HepG2 (cell line): ENCODE results near the gene HLA-DPB1. TPM values are rescaled to one million over a fixed set of nuclear protein-coding genes. Genes with fewer than 3 reads are reported as not detected.

Experiments
- ATAC-seq: fragments of 200-7000 bp; cut with Tn5 transposase; 3 replicates; pipeline ENCODE4 v1.9.1; 2020; ENCODE audit warnings: mild to moderate bottlenecking, moderate library complexity
- BruUV-seq: library from RNA; stranded (reverse); fragments of 400-500 nt; replicated peaks from 2 replicates; lab custom pipeline; 2021; lab: Mats Ljungman, UMichigan
- CTCF ChIA-PET: fragments of 300-600 bp; formaldehyde crosslinking; extraction: SDS; loops from one replicate; lab custom pipeline; 2021; ENCODE audit warnings: low total read pairs, inconsistent platforms, low intra/inter-chr PET ratio; lab: Yijun Ruan, JAX
- POLR2A ChIA-PET: fragments of 350-600 bp; sonication (Branson Sonifier 250); formaldehyde crosslinking; loops from one replicate; lab custom pipeline; 2020; ENCODE audit warnings: antibody characterized with exemption, inconsistent platforms; lab: Yijun Ruan, JAX
- DNase-seq: peaks from one replicate; pipeline ENCODE4 v3.0.0-alpha.2; 2015; ENCODE audit warnings: low spot score
- FAIRE-seq: peaks from 3 replicates; lab custom pipeline; 2011; peaks lifted over from hg19 to GRCh38; lab: Jason Lieb, UNC
- H2AFZ ChIP-seq: one replicate; pipeline ENCODE4 v1.6.1; 2011; ENCODE audit warnings: low read length, inconsistent platforms
- H3K27ac ChIP-seq: fragments of 300-600 bp; 3 replicates; pipeline ENCODE4 v1.8.0; 2011; ENCODE audit warnings: mixed run types, mild to moderate bottlenecking, mixed read lengths, low read length, inconsistent platforms; ENCODE audit not compliant: insufficient read depth; ENCODE audit errors: extremely low read length
- H3K27me3 ChIP-seq, 2 experiments: fragments of 200-600 bp in 1 of 2; 2 replicates in 1 of 2; 3 replicates in 1 of 2; pipeline versions ENCODE4 v1.6.0 to v1.8.0; 2011; ENCODE audit warnings: low read length in 2 of 2, mild to moderate bottlenecking in 2 of 2, moderate library complexity in 2 of 2, inconsistent platforms in 1 of 2; ENCODE audit not compliant: insufficient read depth in 2 of 2, control insufficient read depth in 1 of 2
- H3K36me3 ChIP-seq, 2 experiments: fragments of 200-600 bp in 1 of 2; replicated peaks in 1 of 2; 2 replicates in 1 of 2; 3 replicates in 1 of 2; pipeline versions ENCODE4 v1.5.1 to v1.8.0; 2011; ENCODE audit warnings: low read length in 2 of 2, inconsistent platforms in 1 of 2; ENCODE audit not compliant: insufficient read depth in 2 of 2, control insufficient read depth in 1 of 2
- H3K4me1 ChIP-seq: 2 replicates; pipeline ENCODE4 v1.5.1; 2012; ENCODE audit warnings: low read length, inconsistent platforms; ENCODE audit not compliant: insufficient read depth
- H3K4me2 ChIP-seq: 2 replicates; pipeline ENCODE4 v1.6.0; 2011; ENCODE audit warnings: low read depth, low read length, inconsistent platforms
- H3K4me3 ChIP-seq, 3 experiments: fragments of 200-600 bp in 1 of 3; sonication (generic), shearing (Covaris generic) in 1 of 3; replicated peaks in 1 of 3; 2 replicates each; pipeline ENCODE4 v1.5.1; 2011 to 2016; ENCODE audit warnings: low read length in 3 of 3, inconsistent platforms in 2 of 3, low read depth in 2 of 3, mild to moderate bottlenecking in 2 of 3, control low read depth in 1 of 3, mixed read lengths in 1 of 3; ENCODE audit not compliant: insufficient read depth in 1 of 3
- H3K79me2 ChIP-seq: one replicate; pipeline ENCODE4 v1.6.1; 2011; ENCODE audit warnings: low read length, inconsistent platforms; ENCODE audit not compliant: insufficient read depth
- H3K9ac ChIP-seq: 2 replicates; pipeline ENCODE4 v1.6.0; 2011; ENCODE audit warnings: mild to moderate bottlenecking, low read depth, low read length, inconsistent platforms; ENCODE audit not compliant: insufficient read depth
- H3K9me3 ChIP-seq: 2 replicates; pipeline ENCODE4 v1.5.1; 2012; ENCODE audit warnings: mild to moderate bottlenecking, low read length
- H4K20me1 ChIP-seq: 2 replicates; pipeline ENCODE4 v1.6.0; 2011; ENCODE audit warnings: inconsistent platforms, mild to moderate bottlenecking, low read length, moderate library complexity; ENCODE audit not compliant: insufficient read depth
- GPBP1L1 ChIP-seq: sonication (generic); formaldehyde crosslinking; IDR thresholded peaks from 2 replicates; pipeline ENCODE4 v1.5.0; 2020; ENCODE audit warnings: mild to moderate bottlenecking, missing genetic modification reagents
- HCFC1 ChIP-seq: fragments of 150-350 bp; IDR thresholded peaks from 2 replicates; pipeline ENCODE4 v1.6.1; 2014; ENCODE audit warnings: low read depth, low read length
- KAT7 ChIP-seq: IDR thresholded peaks from 2 replicates; pipeline ENCODE4 v1.6.1; 2018; ENCODE audit warnings: borderline replicate concordance, missing compliant biosample characterization
- LBX2 ChIP-seq: sonication (generic); formaldehyde crosslinking; IDR thresholded peaks from 2 replicates; pipeline ENCODE4 v1.5.0; 2020; ENCODE audit warnings: missing genetic modification reagents, mild to moderate bottlenecking, borderline replicate concordance
- MXI1 ChIP-seq: IDR thresholded peaks from 3 replicates; pipeline ENCODE4 v1.6.1; 2012; ENCODE audit warnings: low read depth, low read length, inconsistent platforms, borderline replicate concordance
- PBX2 ChIP-seq: IDR thresholded peaks from 2 replicates; pipeline ENCODE4 v1.6.1; 2016; ENCODE audit warnings: control low read depth
- SETDB1 ChIP-seq: sonication (generic); formaldehyde crosslinking; IDR thresholded peaks from 2 replicates; pipeline ENCODE4 v1.5.1; 2020; ENCODE audit warnings: missing genetic modification reagents, mild to moderate bottlenecking, borderline replicate concordance
- SOX6 ChIP-seq, 2 experiments: fragments of 450-650 bp in 1 of 2; sonication (generic) in 1 of 2; formaldehyde crosslinking in 1 of 2; IDR thresholded peaks; 2 replicates each; pipeline versions ENCODE4 v1.4.0 to v1.6.1; 2017 to 2020; ENCODE audit warnings: antibody characterized with exemption in 1 of 2, mild to moderate bottlenecking in 1 of 2, missing genetic modification reagents in 1 of 2
- SRF ChIP-seq: IDR thresholded peaks from 2 replicates; pipeline ENCODE4 v1.6.1; 2011; ENCODE audit warnings: mild to moderate bottlenecking, low read depth, low read length, moderate library complexity
- TEF ChIP-seq: sonication (generic); formaldehyde crosslinking; IDR thresholded peaks from 2 replicates; pipeline ENCODE4 v1.5.0; 2020; ENCODE audit warnings: missing genetic modification reagents
- XBP1 ChIP-seq: sonication (generic); formaldehyde crosslinking; IDR thresholded peaks from 2 replicates; pipeline ENCODE4 v1.5.0; 2020; ENCODE audit warnings: missing genetic modification reagents
- ZFP36L1 ChIP-seq: sonication (generic); formaldehyde crosslinking; IDR thresholded peaks from 2 replicates; pipeline ENCODE4 v1.8.0; 2022; ENCODE audit warnings: mild to moderate bottlenecking, missing genetic modification reagents, moderate library complexity
- ZNF138 ChIP-seq: sonication (generic); formaldehyde crosslinking; IDR thresholded peaks from 2 replicates; pipeline ENCODE4 v1.5.0; 2020; ENCODE audit warnings: mild to moderate bottlenecking, low read depth, missing genetic modification reagents
- ZNF207 ChIP-seq: fragments of 450-650 bp; IDR thresholded peaks from 2 replicates; pipeline ENCODE4 v1.6.1; 2016; ENCODE audit warnings: antibody characterized with exemption, borderline replicate concordance
- ZNF232 ChIP-seq: sonication (generic); formaldehyde crosslinking; IDR thresholded peaks from 2 replicates; pipeline ENCODE4 v1.4.0; 2020; ENCODE audit warnings: missing genetic modification reagents, borderline replicate concordance
- ZNF562 ChIP-seq: sonication (generic); formaldehyde crosslinking; IDR thresholded peaks from 2 replicates; pipeline ENCODE4 v1.8.0; 2022; ENCODE audit warnings: missing genetic modification reagents, borderline replicate concordance
- ZNF761 ChIP-seq: sonication (generic); formaldehyde crosslinking; conservative IDR thresholded peaks from 2 replicates; pipeline ENCODE4 v1.4.0; 2020; ENCODE audit warnings: mild to moderate bottlenecking, missing genetic modification reagents
- WGBS: methylation state at CpG from one replicate; pipeline ENCODE4 v1.1.6; 2017; ENCODE audit warnings: low lambda C conversion rate; 5-methylcytosine and 5-hydroxymethylcytosine counted together
- in situ Hi-C: cut with HindIII; loops from 2 replicates; pipeline ENCODE4 v1.10.0; 2017; ENCODE audit warnings: low pct_unique_long_range_greater_than_20kb; ENCODE audit not compliant: extremely low pct_ligation_motif_present
- intact Hi-C: fragments of 100-400 bp; cut with micrococcal nuclease; formaldehyde crosslinking; loops from one replicate; pipeline ENCODE4 v1.10.0; 2022; ENCODE audit not compliant: unreplicated experiment
- polyA plus RNA-seq, 8 experiments: library from polyadenylated mRNA; depleted of rRNA in 3 of 8; stranded (reverse) in 7 of 8; unstranded in 1 of 8; fragments of >200 nt; fragmentation: Illumina TruSeq in 4 of 8; extraction: Trizol in 4 of 8; gene quantifications; 2 replicates each; pipeline versions ENCODE4 v1.2.1 to v1.2.3, GENCODE V29; 2011 to 2016; ENCODE audit warnings: low read depth in 4 of 8, missing spikeins in 1 of 8, mixed read lengths in 1 of 8; ENCODE audit not compliant: insufficient read depth in 1 of 8
- total RNA-seq, 5 experiments: library from RNA; depleted of rRNA; stranded (reverse); fragments of >200 nt; fragmentation: Illumina TruSeq; extraction: Trizol; gene quantifications; 2 replicates each; pipeline ENCODE4 v1.2.3, GENCODE V29; 2016; ENCODE audit warnings: low read depth in 1 of 5
- TF ChIP-seq, protein P1 (sequence below): sonication (generic); formaldehyde crosslinking; IDR thresholded peaks from 2 replicates; pipeline ENCODE4 v1.4.0; 2020; ENCODE audit warnings: low read depth, mild to moderate bottlenecking, missing genetic modification reagents
- TF ChIP-seq, protein P2 (sequence below): sonication (generic); IDR thresholded peaks from 2 replicates; pipeline ENCODE4 v1.6.1; 2016; ENCODE audit warnings: low read depth, borderline replicate concordance

The HLA-DPB1 gene
- total and polyA plus RNA-seq, 2 of the 13 experiments (the other 11 are each of a cell fraction or from before 2014, with no cell fraction given), result not detected

- no TSS peak for BruUV-seq
- H3K79me2 ChIP-seq, result no peaks in the 10 kb centered on the region
- H3K36me3 ChIP-seq, result no peaks in the 10 kb centered on the region
- CTCF ChIA-PET, result no interaction called here
- no peak overlapping the region for H3K27ac ChIP-seq
- FAIRE-seq (no peak), ATAC-seq (no peak), DNase-seq (no peak)
- H3K4me1 ChIP-seq, result no peaks in the 10 kb centered on the region
- H4K20me1 ChIP-seq, result no peaks in the 10 kb centered on the region
- intact Hi-C loops (no loop called here), in situ Hi-C loops (no loop called here)
- H3K4me2 ChIP-seq, result no peak overlapping the region
- no peak overlapping the region for H2AFZ ChIP-seq
- H3K9ac ChIP-seq, result no peak overlapping the region
- TF ChIP-seq SETDB1 (CRISPR knock-in tag), result no peak
- no peak for TF ChIP-seq ZNF761 (CRISPR knock-in tag)
- TF ChIP-seq MXI1, result no peak
- no peak for TF ChIP-seq HCFC1
- TF ChIP-seq, protein P1, sequence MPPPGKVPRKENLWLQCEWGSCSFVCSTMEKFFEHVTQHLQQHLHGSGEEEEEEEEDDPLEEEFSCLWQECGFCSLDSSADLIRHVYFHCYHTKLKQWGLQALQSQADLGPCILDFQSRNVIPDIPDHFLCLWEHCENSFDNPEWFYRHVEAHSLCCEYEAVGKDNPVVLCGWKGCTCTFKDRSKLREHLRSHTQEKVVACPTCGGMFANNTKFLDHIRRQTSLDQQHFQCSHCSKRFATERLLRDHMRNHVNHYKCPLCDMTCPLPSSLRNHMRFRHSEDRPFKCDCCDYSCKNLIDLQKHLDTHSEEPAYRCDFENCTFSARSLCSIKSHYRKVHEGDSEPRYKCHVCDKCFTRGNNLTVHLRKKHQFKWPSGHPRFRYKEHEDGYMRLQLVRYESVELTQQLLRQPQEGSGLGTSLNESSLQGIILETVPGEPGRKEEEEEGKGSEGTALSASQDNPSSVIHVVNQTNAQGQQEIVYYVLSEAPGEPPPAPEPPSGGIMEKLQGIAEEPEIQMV (CRISPR knock-in tag), result no peak
- no peak for TF ChIP-seq TEF
- no peak for TF ChIP-seq PBX2
- no peak for TF ChIP-seq SRF
- no peak for TF ChIP-seq ZNF207
- TF ChIP-seq ZFP36L1 (CRISPR knock-in tag), result no peak
- TF ChIP-seq ZNF232, result no peak
- TF ChIP-seq GPBP1L1 (CRISPR knock-in tag), result no peak
- TF ChIP-seq ZNF562 (CRISPR knock-in tag), result no peak
- no peak for TF ChIP-seq KAT7 (CRISPR knock-in tag)
- TF ChIP-seq LBX2 (CRISPR knock-in tag), result no peak
- no peak for TF ChIP-seq XBP1 (CRISPR knock-in tag)
- TF ChIP-seq ZNF138 (CRISPR knock-in tag), result no peak
- TF ChIP-seq, protein P2, sequence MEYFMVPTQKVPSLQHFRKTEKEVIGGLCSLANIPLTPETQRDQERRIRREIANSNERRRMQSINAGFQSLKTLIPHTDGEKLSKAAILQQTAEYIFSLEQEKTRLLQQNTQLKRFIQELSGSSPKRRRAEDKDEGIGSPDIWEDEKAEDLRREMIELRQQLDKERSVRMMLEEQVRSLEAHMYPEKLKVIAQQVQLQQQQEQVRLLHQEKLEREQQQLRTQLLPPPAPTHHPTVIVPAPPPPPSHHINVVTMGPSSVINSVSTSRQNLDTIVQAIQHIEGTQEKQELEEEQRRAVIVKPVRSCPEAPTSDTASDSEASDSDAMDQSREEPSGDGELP, result no peak
- TF ChIP-seq SOX6 (IDR thresholded peaks at IDR 0.05), result no peak
- TF ChIP-seq SOX6 (CRISPR knock-in tag; IDR thresholded peaks at IDR 0.05), result no peak
- peaks cover 2 to 43% of the 10 kb centered on the region in 2 experiments; a peak in 4 of 5 replicates for H3K27me3 ChIP-seq
- no peaks in the 10 kb centered on the region for H3K9me3 ChIP-seq
- WGBS, result 11% methylated on average over 5 of the region's 5 CpGs
- H3K4me3 ChIP-seq, result no peak overlapping the region
- POLR2A ChIA-PET, result no interaction called here
Observed at GRCh38 chr6:33077908-33078307, 2.1 kb downstream of the HLA-DPB1 start.
